Testis (tissue), 2 donors: ENCODE results near the gene BBX.

Experiments used
- POLR2A ChIP-seq: fragments of 450-650 bp; IDR thresholded peaks from one replicate; pipeline ENCODE4 v1.6.1; 2017; ENCODE audit warnings: antibody characterized with exemption, mild to moderate bottlenecking, moderate library complexity
- TF ChIP-seq, protein P1 (sequence below), 3 experiments: fragments of 450-650 bp in 2 of 3; fragments of 200-600 bp in 1 of 3; sonication (generic) in 1 of 3; IDR thresholded peaks; one replicate each; pipeline ENCODE4 v1.5.1; 2016 to 2019; ENCODE audit warnings: antibody characterized with exemption in 3 of 3, mild to moderate bottlenecking in 2 of 3, moderate library complexity in 1 of 3

DNA sequence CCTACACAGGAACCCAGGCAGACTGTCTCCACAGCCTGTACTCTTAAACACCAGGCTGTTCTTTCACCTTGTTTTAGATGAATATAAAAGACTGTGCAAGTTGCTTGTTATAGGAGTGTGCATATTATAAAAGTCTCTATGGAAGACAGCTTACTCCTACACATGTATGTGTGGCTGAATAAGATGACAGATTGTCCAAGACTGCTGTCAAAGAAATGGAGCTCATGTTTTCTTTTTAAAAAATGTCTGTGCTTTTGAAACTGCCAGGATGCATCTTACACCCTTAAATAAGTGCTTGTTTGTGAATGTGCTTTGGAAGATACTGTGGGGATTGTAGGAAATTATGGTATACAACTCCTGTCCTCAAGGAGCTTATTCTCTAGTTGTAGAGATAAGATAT, 237.4 kb downstream of the BBX start:
- TF ChIP-seq, protein P1, sequence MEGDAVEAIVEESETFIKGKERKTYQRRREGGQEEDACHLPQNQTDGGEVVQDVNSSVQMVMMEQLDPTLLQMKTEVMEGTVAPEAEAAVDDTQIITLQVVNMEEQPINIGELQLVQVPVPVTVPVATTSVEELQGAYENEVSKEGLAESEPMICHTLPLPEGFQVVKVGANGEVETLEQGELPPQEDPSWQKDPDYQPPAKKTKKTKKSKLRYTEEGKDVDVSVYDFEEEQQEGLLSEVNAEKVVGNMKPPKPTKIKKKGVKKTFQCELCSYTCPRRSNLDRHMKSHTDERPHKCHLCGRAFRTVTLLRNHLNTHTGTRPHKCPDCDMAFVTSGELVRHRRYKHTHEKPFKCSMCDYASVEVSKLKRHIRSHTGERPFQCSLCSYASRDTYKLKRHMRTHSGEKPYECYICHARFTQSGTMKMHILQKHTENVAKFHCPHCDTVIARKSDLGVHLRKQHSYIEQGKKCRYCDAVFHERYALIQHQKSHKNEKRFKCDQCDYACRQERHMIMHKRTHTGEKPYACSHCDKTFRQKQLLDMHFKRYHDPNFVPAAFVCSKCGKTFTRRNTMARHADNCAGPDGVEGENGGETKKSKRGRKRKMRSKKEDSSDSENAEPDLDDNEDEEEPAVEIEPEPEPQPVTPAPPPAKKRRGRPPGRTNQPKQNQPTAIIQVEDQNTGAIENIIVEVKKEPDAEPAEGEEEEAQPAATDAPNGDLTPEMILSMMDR (IDR thresholded peaks at IDR 0.05) = no peak
- TF ChIP-seq POLR2A = no peak
